NAMALWA (cell line): ENCODE data around the gene CYP4Z1.
"Not testable (repeated sequence)": the region's sequence is repeated elsewhere in the genome, so short reads cannot be mapped to it uniquely, and the experiment has no call there.

Source experiments
- DNase-seq: peaks from one replicate; pipeline ENCODE4 v3.0.0-alpha.2; 2015; ENCODE audit warnings: low spot score

Gene CYP4Z1

DNA sequence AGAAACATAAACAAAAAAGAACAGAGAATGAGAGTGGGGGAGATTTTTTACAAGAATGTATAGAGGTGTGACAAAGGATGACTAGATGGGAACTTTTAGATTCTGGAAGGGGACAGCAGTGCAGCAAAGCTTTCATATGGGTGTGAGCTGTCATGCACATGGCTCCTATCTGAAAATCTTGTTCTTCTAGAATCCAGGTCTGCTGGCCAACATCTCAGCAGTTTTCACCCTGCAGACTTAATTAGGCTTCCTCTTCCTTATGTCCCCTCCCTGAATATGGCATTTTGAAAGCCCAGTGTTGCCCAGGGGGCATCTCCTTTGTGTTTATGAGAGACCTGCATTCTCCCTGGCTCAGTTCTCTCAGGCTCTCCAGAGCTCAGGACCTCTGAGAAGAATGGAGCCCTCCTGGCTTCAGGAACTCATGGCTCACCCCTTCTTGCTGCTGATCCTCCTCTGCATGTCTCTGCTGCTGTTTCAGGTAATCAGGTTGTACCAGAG lies at the start of gene CYP4Z1:
TSS of gene CYP4Z1 (plus strand) at position 135 of the 498 bp plus-strand sequence. CDS start at position 395, 260 bp downstream.
- DNase-seq, result no peak

DNA sequence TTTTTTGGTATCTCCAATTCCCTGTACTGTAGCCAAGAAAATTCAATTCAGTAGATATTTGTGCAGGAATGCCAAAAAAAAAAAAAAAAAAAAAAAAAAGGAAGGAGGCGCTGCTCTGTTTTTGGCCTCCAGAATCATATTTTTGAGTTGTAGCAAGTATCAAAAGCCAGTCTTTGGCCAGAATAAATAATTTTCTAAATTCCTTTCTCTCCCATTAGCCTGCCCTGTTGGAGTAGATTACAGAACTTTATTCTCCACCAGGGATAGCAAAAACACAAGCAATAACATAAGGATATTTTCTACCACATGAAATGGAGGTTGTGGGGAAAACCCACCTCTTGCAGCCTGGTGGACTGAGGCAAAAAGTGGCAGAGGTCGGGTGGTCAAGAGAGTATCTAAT lies 46.0 kb upstream of the CYP4Z1 start:
- no peak for DNase-seq

- no peak for DNase-seq
Measured at GRCh38 chr1:47023268-47024140, 43.5 kb upstream of the CYP4Z1 start, which contains the start of gene CYP4X1. Gene CYP4X1 (plus strand): TSS chr1:47023669. CDS start chr1:47023818, 149 bp downstream.

- no peak for DNase-seq
Measured at GRCh38 chr1:47024141-47024801, 42.8 kb upstream of the CYP4Z1 start.

DNA sequence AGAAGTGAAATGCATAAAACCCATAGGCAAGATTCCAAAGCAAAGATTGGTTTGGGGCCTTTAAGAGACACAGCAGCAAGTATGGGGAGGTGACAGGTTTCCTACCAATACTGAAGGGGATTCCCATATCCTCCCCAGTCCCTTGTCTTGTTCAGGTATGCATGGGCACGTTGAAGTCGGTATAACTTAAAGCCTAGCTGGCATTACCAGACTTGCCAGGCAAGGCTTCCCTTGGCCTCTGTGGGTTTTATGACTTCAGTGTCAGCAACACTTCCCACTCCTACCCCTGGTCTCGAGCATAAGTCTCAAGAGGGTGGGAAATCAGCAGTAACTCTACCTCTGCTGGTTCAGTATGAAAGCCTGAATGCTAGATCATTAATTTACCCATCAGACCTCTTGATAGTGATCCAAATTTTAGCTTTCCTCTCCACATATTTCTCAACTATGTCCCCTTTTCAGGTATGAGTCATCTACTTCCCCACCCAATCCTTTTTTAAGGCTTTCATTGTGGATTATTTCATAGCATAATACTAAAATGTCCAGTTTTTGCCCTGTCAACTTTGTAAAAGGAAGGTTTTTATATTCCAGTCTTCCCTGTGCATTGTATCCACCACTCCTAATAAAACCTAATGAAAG lies 36.7 kb upstream of the CYP4Z1 start:
- DNase-seq, result no peak

DNA sequence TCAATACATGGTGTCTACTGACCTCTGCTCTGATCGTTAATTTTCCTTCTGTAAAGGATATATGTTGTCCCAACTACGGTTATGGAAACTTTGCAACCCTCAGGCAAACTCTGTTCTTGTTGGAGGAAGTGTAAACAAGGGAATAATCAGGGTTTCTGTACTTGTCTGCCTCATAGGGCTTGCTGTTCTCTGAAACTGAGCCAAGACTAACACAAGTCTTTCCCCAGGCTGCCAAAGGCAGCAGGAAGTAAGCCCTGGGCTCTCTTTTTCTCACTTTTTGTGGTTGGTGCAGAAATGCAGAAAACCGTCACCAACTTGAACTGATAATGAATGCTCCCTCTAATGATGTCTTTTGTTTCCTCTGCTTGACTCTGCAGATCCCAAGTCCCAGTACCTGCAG lies 36.0 kb upstream of the CYP4Z1 start:
- DNase-seq, result no peak

- DNase-seq, result no peak
Measured at GRCh38 chr1:47031585-47031984, 35.4 kb upstream of the CYP4Z1 start.

- DNase-seq, result no peak
Measured at GRCh38 chr1:47036764-47037163, 30.3 kb upstream of the CYP4Z1 start.

GRCh38 chr1:47059376-47059775 lies 7.7 kb upstream of the CYP4Z1 start:
- DNase-seq, result no peak

DNA sequence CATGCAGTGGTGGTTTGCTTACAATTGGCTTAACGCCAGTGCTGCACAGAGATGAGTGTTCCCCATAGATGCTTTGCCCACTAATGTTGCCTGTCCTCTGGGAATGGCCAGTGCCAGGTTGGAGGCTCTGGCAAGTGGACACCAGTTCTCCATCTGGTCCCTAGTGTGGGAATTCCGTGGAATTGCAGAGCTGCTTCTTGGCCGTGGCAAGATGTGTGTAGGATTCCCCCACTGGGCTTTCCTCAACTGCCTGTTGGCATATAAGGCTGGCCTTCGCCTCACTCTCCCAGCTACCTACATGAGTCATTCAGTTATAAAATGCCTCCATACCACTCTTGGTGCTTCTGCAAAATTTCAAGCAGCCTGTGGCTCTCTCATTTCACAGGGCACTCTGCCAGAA lies 2.0 kb downstream of the CYP4Z1 start:
- not testable (repeated sequence) for DNase-seq

- not testable (repeated sequence) for DNase-seq
Measured at GRCh38 chr1:47069509-47069908, 2.5 kb downstream of the CYP4Z1 start.

DNA sequence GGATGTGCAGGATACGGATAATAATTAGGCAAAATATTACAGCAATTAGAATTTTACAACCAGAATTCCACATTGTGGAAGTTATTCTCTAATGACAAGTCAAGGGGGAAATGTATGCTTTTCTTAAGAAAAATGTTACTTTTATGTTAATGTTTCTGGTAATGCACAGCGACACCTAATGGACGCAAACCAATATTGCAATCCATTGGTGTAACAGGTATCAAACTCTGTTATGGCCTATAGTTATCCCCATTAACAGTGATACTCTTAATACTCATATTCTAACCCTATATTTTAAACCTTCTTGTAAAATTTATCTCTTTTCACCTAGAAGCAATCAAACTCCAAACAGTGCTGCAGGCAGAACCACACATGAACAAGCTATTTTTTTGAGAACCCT lies 22.3 kb downstream of the CYP4Z1 start:
- DNase-seq, result peak; percentile 53

GRCh38 chr1:47091476-47091875 lies 24.4 kb downstream of the CYP4Z1 start:
- not testable (repeated sequence) for DNase-seq

DNA sequence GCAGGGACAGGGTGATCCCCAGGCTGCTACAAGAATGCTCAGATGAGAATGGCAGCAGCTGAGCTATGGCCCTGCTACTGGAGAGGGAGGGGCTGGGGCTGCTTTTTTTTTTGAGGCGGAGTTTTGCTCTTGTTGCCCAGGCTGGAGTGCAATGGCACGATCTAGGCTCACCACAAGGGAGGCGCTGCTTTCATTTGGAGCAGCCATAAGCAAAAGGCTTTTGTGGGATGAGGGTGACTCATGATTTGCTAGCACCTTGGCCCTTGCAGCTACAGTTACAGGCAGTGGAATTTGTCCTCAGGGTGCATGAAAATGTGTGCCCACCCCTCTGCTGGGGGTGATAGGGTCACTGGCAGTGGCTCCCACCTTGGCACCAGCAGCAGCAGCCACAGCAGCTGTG lies 37.8 kb downstream of the CYP4Z1 start:
- DNase-seq, result no peak

DNA sequence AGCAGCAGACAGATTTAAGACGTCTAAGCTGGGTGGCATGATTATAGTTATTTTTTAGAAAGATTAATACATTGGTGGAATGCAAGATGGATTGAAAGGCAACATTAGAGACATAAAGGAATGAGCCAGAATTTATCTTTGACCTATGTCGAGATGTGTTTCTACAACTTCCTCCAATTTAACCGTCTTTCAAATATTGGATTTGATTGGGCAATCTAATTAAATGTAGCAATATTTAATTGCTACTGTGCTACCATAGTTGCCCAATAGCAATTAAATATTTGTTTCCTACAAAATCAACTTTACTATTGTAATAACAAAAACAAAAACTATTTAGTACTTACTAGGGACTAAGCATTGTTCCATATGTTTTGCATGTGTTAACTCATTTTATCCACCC lies 39.8 kb downstream of the CYP4Z1 start:
- no peak for DNase-seq

DNA sequence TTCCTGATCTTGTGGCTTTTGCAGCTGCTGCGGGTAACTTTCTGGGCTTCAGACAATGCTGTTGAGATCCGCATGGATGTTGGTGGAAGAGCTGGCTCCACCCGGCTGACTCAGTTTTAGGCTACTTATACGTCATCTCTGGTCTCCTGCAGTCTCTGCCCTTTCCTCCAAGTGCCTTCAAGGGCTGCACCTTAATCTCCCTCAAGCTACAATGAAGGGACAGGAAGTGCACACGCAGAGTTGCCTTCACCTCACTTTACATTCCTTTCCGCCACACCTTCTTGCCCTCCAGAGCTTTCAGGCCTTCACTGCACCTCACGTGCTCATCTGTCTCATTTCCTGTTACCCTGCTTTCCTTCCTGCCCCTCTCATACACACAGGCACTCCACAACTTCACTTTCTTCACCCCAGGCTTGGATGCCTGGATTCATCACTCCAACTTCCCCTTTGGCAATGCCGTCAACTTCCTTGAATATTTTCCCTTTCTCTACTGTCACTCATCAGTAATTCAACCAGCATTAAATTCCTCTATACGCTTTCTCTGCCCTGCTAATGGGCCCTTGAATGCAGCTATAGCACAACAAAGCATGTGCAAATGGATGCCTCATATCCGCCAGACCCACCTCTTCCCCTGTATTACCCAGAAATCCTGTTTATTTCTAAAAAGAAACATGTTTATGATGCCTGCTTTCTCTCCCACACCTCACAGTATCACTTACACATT lies 41.0 kb downstream of the CYP4Z1 start:
- DNase-seq, result not testable (repeated sequence)

DNA sequence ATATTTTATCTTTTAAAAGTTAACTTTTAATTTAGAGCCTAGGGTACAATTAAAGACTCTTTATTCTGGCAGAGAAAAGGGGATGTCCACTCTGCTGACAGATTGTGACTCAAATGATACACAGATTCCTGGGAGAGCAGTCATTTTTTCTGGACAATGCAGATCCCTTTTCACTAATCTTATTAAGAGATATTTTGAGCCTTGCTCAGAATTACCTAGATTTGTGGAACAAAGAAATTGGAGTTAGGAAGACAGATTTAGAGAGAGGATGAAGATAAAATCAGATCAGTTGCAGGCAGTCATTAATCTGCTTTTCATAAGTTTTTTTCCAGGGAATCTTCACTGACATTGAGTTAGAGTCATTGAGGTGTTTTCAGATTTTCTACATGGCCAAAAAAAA lies 42.5 kb downstream of the CYP4Z1 start:
- DNase-seq, result not testable (repeated sequence)

GRCh38 chr1:47113178-47113577 lies 46.1 kb downstream of the CYP4Z1 start:
- DNase-seq, result no peak

GRCh38 chr1:47121039-47121438 lies 54.0 kb downstream of the CYP4Z1 start:
- DNase-seq, result not testable (repeated sequence)

DNA sequence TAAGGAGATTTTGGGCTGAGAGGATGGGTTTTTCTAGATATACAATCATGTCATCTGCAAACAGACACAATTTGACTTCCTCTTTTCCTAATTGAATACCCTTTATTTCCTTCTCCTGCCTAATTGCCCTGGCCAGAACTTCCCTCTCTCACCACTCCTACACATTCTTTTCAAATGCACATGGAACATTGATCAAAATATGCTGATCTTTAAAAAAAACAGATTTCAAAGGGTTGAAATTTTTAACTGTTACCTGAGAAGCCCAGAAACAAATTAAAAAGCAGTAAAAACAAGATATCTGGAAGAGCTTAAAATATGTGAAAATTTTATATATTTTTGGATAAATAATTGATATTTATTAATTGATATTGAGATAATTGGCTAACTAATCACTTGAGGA lies 57.8 kb downstream of the CYP4Z1 start:
- DNase-seq, result not testable (repeated sequence)

GRCh38 chr1:47126997-47127396 lies 60.0 kb downstream of the CYP4Z1 start:
- not testable (repeated sequence) for DNase-seq

- no peak for DNase-seq
Measured at GRCh38 chr1:47128221-47128620, 61.2 kb downstream of the CYP4Z1 start.
